SU-DHL-6 (cell line): ENCODE results near the gene RANBP1.

Experiments used
- CTCF ChIP-seq: fragments of 200-600 bp; sonication (generic); IDR thresholded peaks from one replicate; pipeline ENCODE4 v1.5.1; 2017; ENCODE audit warnings: antibody characterized with exemption, mild to moderate bottlenecking, low read length, moderate library complexity; ENCODE audit not compliant: insufficient read depth, poor library complexity, severe bottlenecking
- EZH2phosphoT487 ChIP-seq: fragments of 200-600 bp; sonication (generic), shearing (Covaris generic); conservative IDR thresholded peaks from 2 replicates; pipeline ENCODE4 v1.6.1; 2018; ENCODE audit warnings: mild to moderate bottlenecking, antibody characterized with exemption, low read length, moderate library complexity, mixed read lengths

- TF ChIP-seq CTCF: no peak
- TF ChIP-seq EZH2phosphoT487: no peak
Measured at GRCh38 chr22:20127318-20127868, 11.5 kb downstream of the RANBP1 start.
